ENCODE results near the gene PIMREG. TPM values are rescaled to one million over a fixed set of nuclear protein-coding genes. Genes with fewer than 3 reads are reported as not detected.
A peak's percentile ranks its signal among the peaks of the same experiment; 100 is the strongest.

PIMREG gene
- polyA plus RNA-seq, 2 donors: 1.7 to 4.0 TPM

DNA sequence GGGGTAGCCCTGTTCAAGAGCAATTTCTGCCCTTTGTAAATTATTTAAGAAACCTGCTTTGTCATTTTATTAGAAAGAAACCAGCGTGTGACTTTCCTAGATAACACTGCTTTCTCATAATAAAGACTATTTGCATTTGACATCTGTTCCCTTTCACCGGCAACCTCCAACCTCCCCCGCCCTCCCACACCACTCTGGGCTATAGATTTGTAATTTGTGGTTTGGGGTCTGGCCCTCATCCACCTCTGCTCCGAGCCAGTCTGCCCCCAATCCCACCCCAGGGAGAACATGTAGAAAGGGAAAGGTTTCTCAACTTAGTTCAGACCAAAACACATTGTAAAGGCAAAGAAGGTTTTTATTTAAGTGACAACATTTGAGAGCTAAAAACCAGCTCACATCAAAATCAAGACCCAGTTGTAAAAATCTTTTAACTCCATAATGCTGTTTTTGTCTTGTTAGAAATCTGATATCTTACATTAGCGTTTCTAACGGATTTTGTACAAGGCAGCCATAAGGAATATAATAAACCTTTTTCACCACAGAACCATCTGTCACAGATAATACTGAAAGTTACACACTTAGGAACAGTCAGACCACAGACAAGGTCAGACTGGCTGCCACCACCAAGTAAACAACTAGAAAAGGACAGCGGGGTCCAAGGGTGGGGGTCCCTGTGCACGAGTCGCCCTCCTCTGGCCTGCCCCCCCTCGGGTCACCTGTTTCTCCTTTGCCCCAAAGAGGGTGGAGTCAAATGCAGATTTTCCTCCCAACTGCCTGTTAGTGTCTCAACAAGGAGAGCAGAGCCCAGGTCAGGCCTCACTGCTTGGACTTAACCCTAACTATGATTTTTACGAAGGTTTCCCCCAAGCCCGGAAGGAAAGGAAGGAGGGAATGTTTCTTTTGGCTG, 6.9 kb downstream of the PIMREG start:
- Histone ChIP-seq H3K36me3 (ENCODE audit: control insufficient read depth in 2 of 2, insufficient read depth in 2 of 2, low read length in 1 of 2) (peaks cover 0 to 19% of the 10 kb centered on the region in 2 donors), H3K4me3 (ENCODE audit: low read depth in 1 of 2, low read length in 2 of 2) (no peak overlapping the region), H3K27ac (ENCODE audit: low read depth in 2 of 2, low read length in 1 of 2) (no peak overlapping the region), H3K4me1 (ENCODE audit: control insufficient read depth in 2 of 2, insufficient read depth in 2 of 2, low read length in 1 of 2) (no peaks in the 10 kb centered on the region), H3K27me3 (ENCODE audit: control insufficient read depth in 1 of 2, insufficient read depth in 2 of 2, low read length in 2 of 2) (no peaks in the 10 kb centered on the region), H3K9me3 (ENCODE audit: control insufficient read depth in 2 of 2, insufficient read depth in 1 of 2, low read depth in 1 of 2, low read length in 1 of 2) (no peaks in the 10 kb centered on the region)
- 40 to 47% methylated on average over 12 of the region's 12 CpGs for WGBS, 2 donors

DNA sequence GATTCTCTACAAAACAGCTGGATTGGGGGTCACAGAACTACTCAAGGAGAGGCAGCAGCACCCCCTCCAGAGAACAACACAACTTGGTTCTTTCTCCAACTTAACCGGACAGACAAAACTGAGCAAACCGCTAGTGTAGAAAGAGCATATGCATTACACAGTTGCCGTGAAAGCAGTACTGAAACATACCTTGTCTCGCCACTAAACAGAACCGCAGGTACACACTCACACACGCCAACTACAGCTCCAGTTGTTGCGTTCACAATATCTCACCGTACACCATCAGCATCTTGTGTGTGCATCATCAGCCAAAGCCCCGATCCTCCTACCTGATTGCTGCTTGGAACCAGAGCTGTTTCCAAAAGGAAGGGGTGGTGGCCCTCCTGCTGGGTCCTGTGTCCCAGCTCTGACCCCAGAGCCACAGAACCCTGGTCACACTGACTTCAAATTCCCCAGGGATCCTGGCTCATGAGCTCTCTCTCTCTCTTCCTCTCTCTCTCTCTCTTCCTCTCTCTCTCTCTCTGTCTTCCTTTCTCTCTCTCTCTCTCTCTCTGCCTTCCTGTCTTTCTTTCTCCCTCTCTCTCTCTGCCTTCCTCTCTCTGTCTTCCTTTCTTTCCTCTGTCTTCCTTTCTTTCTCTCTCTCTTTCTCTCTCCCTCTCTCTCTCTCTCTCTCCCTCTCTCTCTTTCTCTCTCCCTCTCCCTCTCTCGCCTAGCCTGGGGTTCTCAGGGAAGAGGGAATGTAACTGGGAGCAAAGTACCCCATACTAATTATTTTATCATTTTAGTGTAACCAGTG, 8.4 kb downstream of the PIMREG start:
- Histone ChIP-seq H3K4me1 (ENCODE audit: control insufficient read depth in 2 of 2, insufficient read depth in 2 of 2, low read length in 1 of 2) (peaks cover 0 to 11% of the 10 kb centered on the region in 2 donors), H3K9me3 (ENCODE audit: control insufficient read depth in 2 of 2, insufficient read depth in 1 of 2, low read depth in 1 of 2, low read length in 1 of 2) (no peaks in the 10 kb centered on the region), H3K4me3 (ENCODE audit: low read depth in 1 of 2, low read length in 2 of 2) (no peak overlapping the region), H3K27me3 (ENCODE audit: control insufficient read depth in 1 of 2, insufficient read depth in 2 of 2, low read length in 2 of 2) (no peaks in the 10 kb centered on the region), H3K27ac (ENCODE audit: low read depth in 2 of 2, low read length in 1 of 2) (no peak overlapping the region), H3K36me3 (ENCODE audit: control insufficient read depth in 2 of 2, insufficient read depth in 2 of 2, low read length in 1 of 2) (peaks cover 0 to 17% of the 10 kb centered on the region in 2 donors)
- 87 to 89% methylated on average over 10 of the region's 10 CpGs for WGBS, 2 donors

DNA sequence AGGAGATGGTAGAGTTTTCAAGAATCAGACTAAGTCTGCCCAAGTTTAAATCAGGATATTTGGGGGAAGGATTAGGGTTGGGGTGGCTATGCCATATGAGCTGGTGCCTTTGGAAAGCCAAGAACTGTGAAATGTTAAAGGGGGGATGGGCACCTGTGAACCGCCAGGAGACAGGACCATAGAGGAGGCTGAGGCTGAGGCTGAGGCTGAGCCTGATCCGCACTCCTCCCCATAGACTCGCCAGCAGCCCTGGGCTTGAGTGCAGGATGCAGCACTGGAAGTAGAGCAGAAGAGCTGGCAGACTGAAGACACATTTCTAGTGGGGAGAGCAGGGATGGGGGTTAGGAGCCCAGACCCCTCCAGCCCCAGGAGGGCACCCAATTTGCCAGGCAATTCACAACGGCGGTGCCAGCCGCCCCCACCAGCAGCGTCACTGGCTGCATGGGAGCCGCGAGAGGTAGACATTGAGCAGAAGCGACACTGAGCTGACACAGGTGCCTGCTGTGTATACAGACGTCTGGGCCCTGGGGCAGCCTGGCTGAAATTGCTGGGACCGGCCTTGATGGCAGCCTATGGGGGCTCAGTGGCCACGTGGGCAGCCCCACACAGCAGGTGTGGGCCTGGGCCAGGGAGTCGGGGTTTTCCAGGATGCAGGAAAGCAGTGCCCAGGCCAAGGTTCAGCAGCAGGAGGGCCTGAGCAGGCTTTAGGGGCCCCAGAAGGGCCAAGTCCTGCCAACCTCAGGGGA, 9.2 kb downstream of the PIMREG start:
- Histone ChIP-seq H3K27ac (ENCODE audit: low read depth in 2 of 2, low read length in 1 of 2) (no peak overlapping the region), H3K4me1 (ENCODE audit: control insufficient read depth in 2 of 2, insufficient read depth in 2 of 2, low read length in 1 of 2) (peaks cover 0 to 15% of the 10 kb centered on the region in 2 donors), H3K4me3 (ENCODE audit: low read depth in 1 of 2, low read length in 2 of 2) (no peak overlapping the region), H3K27me3 (ENCODE audit: control insufficient read depth in 1 of 2, insufficient read depth in 2 of 2, low read length in 2 of 2) (no peaks in the 10 kb centered on the region), H3K36me3 (ENCODE audit: control insufficient read depth in 2 of 2, insufficient read depth in 2 of 2, low read length in 1 of 2) (peaks cover 0 to 16% of the 10 kb centered on the region in 2 donors), H3K9me3 (ENCODE audit: control insufficient read depth in 2 of 2, insufficient read depth in 1 of 2, low read depth in 1 of 2, low read length in 1 of 2) (no peaks in the 10 kb centered on the region)
- 68 to 70% methylated on average over 14 of the region's 14 CpGs for WGBS, 2 donors

DNA sequence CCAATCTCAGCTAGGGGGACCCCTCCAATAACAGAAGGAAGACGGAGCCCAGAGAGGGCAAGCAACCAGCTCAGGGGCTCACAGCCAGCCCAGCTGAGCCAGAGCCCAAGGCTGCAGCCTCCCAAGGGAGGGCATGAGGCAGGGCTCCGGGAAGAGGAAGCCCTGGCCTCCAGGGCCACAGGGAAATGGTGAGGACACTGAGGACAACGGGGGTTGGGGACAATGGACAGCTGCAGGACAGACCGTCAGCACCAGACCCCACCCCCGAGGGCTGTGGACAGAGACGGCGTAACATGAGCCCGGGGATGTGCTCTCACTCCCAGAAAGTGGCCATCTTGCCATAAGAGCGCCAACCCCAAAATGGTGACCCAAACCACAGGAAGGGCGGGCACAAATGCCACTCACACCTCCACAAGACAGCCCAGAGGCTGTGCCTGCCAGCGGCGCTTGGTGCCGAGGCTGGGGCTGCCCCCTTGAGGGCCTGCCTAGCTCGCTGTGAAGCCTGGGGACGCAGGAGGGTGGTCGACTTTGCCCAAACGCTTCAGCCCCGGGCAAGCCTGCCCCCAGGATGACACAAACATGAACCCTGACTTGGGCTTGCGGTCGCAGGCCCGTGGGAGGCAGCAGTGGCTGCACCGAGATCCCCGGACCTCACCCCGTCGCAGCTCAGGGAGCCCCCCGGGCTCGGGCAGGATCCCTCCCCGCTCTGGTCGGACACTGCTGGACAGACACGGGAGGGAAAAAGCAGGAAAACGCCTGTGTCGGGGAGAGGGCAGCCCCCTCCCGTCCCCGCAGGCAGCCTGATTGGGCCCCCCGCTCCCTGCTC, 10.5 kb downstream of the PIMREG start:
- Histone ChIP-seq H3K4me1 (ENCODE audit: control insufficient read depth in 2 of 2, insufficient read depth in 2 of 2, low read length in 1 of 2) (peaks cover 0 to 15% of the 10 kb centered on the region in 2 donors), H3K4me3 (ENCODE audit: low read depth in 1 of 2, low read length in 2 of 2) (no peak overlapping the region), H3K36me3 (ENCODE audit: control insufficient read depth in 2 of 2, insufficient read depth in 2 of 2, low read length in 1 of 2) (peaks cover 0 to 8% of the 10 kb centered on the region in 2 donors), H3K9me3 (ENCODE audit: control insufficient read depth in 2 of 2, insufficient read depth in 1 of 2, low read depth in 1 of 2, low read length in 1 of 2) (no peaks in the 10 kb centered on the region), H3K27ac (ENCODE audit: low read depth in 2 of 2, low read length in 1 of 2) (no peak overlapping the region), H3K27me3 (ENCODE audit: control insufficient read depth in 1 of 2, insufficient read depth in 2 of 2, low read length in 2 of 2) (no peaks in the 10 kb centered on the region)
- WGBS, 2 donors: 49 to 53% methylated on average over 28 to 35 of the region's 35 CpGs

DNA sequence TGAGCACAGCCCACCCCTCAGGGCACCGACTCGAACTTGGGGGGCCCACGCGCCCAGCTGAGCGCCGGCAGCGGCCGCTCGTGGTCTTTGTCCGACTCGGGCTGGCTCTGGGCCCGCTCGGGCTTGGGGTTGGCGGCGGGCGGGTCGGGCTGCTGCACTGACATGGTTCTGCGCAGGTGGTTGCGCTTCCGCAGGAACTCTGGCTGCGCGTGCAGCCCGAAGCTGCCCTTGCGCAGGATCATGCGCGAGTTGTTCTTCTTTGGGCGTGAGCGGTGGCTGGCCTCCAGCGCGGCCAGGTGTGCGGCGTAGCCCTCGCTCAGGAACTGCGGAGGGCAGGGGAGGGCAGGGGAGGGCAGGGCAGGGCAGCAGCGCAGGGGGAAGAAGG, 11.1 kb downstream of the PIMREG start:
- Histone ChIP-seq H3K36me3 (ENCODE audit: control insufficient read depth in 2 of 2, insufficient read depth in 2 of 2, low read length in 1 of 2) (peaks cover 0 to 4% of the 10 kb centered on the region in 2 donors), H3K27ac (ENCODE audit: low read depth in 2 of 2, low read length in 1 of 2) (no peak overlapping the region), H3K9me3 (ENCODE audit: control insufficient read depth in 2 of 2, insufficient read depth in 1 of 2, low read depth in 1 of 2, low read length in 1 of 2) (no peaks in the 10 kb centered on the region), H3K4me1 (ENCODE audit: control insufficient read depth in 2 of 2, insufficient read depth in 2 of 2, low read length in 1 of 2) (peaks cover 0 to 15% of the 10 kb centered on the region in 2 donors), H3K4me3 (ENCODE audit: low read depth in 1 of 2, low read length in 2 of 2) (no peak overlapping the region), H3K27me3 (ENCODE audit: control insufficient read depth in 1 of 2, insufficient read depth in 2 of 2, low read length in 2 of 2) (no peaks in the 10 kb centered on the region)
- 3 to 8% methylated on average over 33 to 35 of the region's 35 CpGs for WGBS, 2 donors

DNA sequence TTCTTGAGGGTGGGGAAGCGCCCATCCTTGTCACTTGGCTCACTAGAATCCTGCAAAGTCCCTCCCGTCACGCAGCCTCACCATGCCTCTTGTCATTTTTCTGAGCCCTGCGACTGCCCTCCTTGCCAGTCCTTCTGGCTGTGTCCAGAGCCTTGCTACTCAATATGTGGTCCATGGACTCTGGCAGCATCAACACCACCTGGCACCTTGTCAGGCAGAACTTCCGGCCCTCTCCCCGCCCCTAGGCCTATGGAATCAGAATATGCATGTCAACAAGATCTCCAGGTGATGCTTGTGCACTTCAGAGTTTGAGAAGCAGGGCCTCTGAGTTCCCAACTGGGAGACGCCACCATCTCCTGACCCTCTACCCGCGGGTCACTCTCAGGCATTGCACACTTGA, 12.1 kb downstream of the PIMREG start:
- WGBS, 2 donors: 76 to 86% methylated on average over 9 of the region's 9 CpGs
- H3K4me1 ChIP-seq (ENCODE audit: control insufficient read depth in 2 of 2, insufficient read depth in 2 of 2, low read length in 1 of 2): peaks cover 0 to 15% of the 10 kb centered on the region in 2 donors
- peaks cover 0 to 10% of the 10 kb centered on the region in 2 donors for H3K36me3 ChIP-seq (ENCODE audit: control insufficient read depth in 2 of 2, insufficient read depth in 2 of 2, low read length in 1 of 2)
- no peaks in the 10 kb centered on the region for H3K27me3 ChIP-seq (ENCODE audit: control insufficient read depth in 1 of 2, insufficient read depth in 2 of 2, low read length in 2 of 2)
- H3K4me3 ChIP-seq (ENCODE audit: low read depth in 1 of 2, low read length in 2 of 2): no peak overlapping the region
- peaks cover 0 to 2% of the 10 kb centered on the region in 2 donors for H3K9me3 ChIP-seq (ENCODE audit: control insufficient read depth in 2 of 2, insufficient read depth in 1 of 2, low read depth in 1 of 2, low read length in 1 of 2)
- H3K27ac ChIP-seq (ENCODE audit: low read depth in 2 of 2, low read length in 1 of 2): peak overlapping the region in 1 of 2 donors; percentile 47

DNA sequence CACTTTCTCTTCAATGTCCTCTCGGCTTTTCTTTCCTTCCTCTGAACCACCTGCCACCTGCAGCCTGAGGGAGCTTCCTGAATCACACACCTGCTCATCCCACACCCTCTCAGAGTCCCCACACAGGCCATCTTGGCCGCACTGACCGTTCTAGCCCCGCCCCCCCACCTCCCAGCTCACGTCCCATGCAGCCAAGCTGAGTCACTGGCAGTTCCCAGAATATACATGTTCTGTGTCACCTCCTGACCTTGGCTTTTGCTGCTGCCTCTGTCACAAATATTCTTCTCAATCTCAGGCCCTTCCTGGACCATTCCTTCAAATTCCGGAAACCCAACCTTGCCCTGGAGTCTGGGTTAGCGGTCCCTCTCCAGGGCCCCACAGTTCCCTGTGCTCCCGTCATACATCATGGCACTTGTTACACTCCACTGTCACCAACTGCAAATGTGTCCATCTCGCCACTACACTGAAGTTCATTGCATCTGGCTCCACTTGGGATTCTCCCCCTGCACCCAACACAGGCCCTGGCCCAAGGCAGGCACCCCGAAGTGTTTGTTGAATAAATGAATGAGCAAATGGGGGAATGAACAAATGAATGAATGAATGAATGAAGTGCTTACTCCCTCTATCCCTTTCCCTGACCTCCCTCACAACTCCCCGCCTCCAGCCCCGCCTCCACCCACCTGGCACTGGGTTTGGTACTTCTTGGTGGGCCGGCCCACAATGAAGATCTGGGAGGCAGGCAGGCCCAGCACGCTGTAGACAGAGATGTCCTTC, 12.8 kb downstream of the PIMREG start:
- no peak overlapping the region for H3K4me3 ChIP-seq (ENCODE audit: low read depth in 1 of 2, low read length in 2 of 2)
- H3K9me3 ChIP-seq (ENCODE audit: control insufficient read depth in 2 of 2, insufficient read depth in 1 of 2, low read depth in 1 of 2, low read length in 1 of 2): peaks cover 0 to 2% of the 10 kb centered on the region in 2 donors
- WGBS, 2 donors: 71 to 74% methylated on average over 14 of the region's 14 CpGs
- H3K36me3 ChIP-seq (ENCODE audit: control insufficient read depth in 2 of 2, insufficient read depth in 2 of 2, low read length in 1 of 2): peaks cover 0 to 13% of the 10 kb centered on the region in 2 donors
- peak overlapping the region; percentile 32 to 77 for H3K27ac ChIP-seq (ENCODE audit: low read depth in 2 of 2, low read length in 1 of 2)
- no peaks in the 10 kb centered on the region for H3K27me3 ChIP-seq (ENCODE audit: control insufficient read depth in 1 of 2, insufficient read depth in 2 of 2, low read length in 2 of 2)
- peaks cover 0 to 15% of the 10 kb centered on the region in 2 donors for H3K4me1 ChIP-seq (ENCODE audit: control insufficient read depth in 2 of 2, insufficient read depth in 2 of 2, low read length in 1 of 2)

DNA sequence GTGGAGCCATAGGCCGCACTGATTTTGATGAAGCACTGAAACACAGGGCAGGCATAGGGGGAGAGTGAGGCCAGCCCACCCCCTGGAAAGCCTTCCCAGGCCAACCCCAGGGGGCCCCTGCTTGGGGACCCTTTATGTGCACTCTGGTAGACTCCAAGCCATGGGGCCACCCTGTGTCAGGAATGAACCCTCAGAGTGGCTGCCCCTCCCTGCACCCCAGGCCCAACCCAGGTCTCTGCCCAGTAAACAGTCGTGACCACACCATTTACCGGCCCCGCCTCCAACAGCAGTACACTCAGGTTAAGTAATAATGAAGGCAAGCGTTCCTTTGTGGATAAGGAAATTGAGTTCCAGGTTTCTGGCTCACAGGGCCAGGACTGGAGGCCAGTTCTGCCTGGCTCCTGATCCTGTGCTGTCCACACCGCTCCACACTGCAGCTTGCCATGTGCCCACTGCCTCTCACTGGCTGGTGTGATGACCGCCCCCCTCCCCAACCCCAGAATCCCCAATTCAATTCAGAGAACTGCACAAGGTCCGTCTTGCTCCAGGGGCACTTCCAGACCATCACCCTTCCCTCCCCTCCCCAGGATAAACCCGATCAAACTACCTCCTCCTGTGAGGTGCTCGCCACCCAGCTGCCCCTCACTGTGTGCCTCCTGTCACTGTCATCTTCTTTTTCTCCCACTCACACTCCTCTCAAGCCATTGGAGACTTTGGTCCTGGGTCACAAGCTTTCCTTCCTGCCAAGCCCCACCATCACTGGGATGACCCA, 13.6 kb downstream of the PIMREG start:
- Histone ChIP-seq H3K36me3 (ENCODE audit: control insufficient read depth in 2 of 2, insufficient read depth in 2 of 2, low read length in 1 of 2) (peaks cover 0 to 13% of the 10 kb centered on the region in 2 donors), H3K9me3 (ENCODE audit: control insufficient read depth in 2 of 2, insufficient read depth in 1 of 2, low read depth in 1 of 2, low read length in 1 of 2) (peaks cover 0 to 2% of the 10 kb centered on the region in 2 donors), H3K27ac (ENCODE audit: low read depth in 2 of 2, low read length in 1 of 2) (peak overlapping the region; percentile 32 to 77), H3K4me3 (ENCODE audit: low read depth in 1 of 2, low read length in 2 of 2) (no peak overlapping the region), H3K27me3 (ENCODE audit: control insufficient read depth in 1 of 2, insufficient read depth in 2 of 2, low read length in 2 of 2) (no peaks in the 10 kb centered on the region), H3K4me1 (ENCODE audit: control insufficient read depth in 2 of 2, insufficient read depth in 2 of 2, low read length in 1 of 2) (peaks cover 0 to 15% of the 10 kb centered on the region in 2 donors)
- WGBS, 2 donors: 74 to 79% methylated on average over 10 of the region's 10 CpGs

All from esophagus (tissue), 2 donors.